Central memory CD8-positive, alpha-beta T cell (primary cell): ENCODE data around the gene SP110.
A peak's percentile ranks its signal among the peaks of the same experiment; 100 is the strongest.

Experiments used
- ATAC-seq: fragments of 150-1000 bp; cut with Tn5 transposase; replicated peaks from 2 replicates; pipeline ENCODE4 v1.10.0; 2022; ENCODE audit warnings: mild to moderate bottlenecking, moderate FRiP score, moderate number of reproducible peaks; ENCODE audit not compliant: poor library complexity, severe bottlenecking; ENCODE audit errors: extremely low read depth
- DNase-seq, 2 donors: peaks; one replicate each; pipeline ENCODE4 v3.0.0; 2021; ENCODE audit warnings: low spot score in 2 of 2
- H3K27ac Mint-ChIP-seq: one replicate; pipeline ENCODE4 v1.8.0; 2022; ENCODE audit warnings: low read depth, mild to moderate bottlenecking, moderate library complexity, mixed read lengths
- H3K27me3 Mint-ChIP-seq: one replicate; pipeline ENCODE4 v1.8.0; 2022; ENCODE audit warnings: mixed read lengths
- H3K36me3 Mint-ChIP-seq: one replicate; pipeline ENCODE4 v1.8.0; 2022; ENCODE audit warnings: mild to moderate bottlenecking, moderate library complexity, mixed read lengths; ENCODE audit not compliant: insufficient read depth
- H3K4me1 Mint-ChIP-seq: one replicate; pipeline ENCODE4 v1.8.0; 2022; ENCODE audit warnings: mixed read lengths
- H3K4me3 Mint-ChIP-seq: one replicate; pipeline ENCODE4 v1.8.0; 2022; ENCODE audit warnings: mild to moderate bottlenecking, moderate library complexity, mixed read lengths
- H3K9me3 Mint-ChIP-seq: one replicate; pipeline ENCODE4 v1.8.0; 2022; ENCODE audit warnings: mixed read lengths

Gene SP110

DNA sequence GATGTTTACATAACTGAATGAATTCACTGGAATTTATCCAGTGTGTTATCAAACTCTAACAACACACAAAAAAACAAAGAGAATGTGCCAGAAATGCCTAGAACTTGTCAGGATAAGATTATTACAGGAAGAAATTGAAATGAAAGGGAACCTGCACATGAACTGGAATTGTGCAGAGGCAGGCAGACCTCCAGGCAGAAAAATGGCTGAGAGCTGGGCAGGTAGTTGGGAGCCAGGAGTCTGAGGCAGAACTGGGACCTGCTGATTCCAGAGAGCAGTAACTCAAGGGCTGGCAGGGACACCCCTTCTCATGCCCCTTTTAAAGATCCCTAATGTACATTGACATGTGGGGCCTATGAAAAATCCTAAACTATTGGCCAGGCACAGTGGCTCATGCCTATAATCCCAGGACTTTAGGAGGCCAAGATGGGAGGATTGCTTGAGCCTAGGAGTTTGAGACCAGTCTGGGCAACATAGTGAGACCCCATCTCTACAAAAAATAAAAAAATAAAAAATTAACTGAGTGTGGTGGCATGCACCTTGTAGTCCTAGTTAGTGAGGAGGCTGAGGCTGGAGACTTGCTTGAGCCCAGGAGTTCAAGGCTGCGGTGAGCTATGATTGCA lies 674 bp upstream of the SP110 start:
- no peak for ATAC-seq
- Mint-ChIP-seq H3K27me3 (no peaks in the 10 kb centered on the region), H3K36me3 (peaks cover 18% of the 10 kb centered on the region), H3K9me3 (no peaks in the 10 kb centered on the region), H3K27ac (peak overlapping the region; percentile 97), H3K4me3 (peak overlapping the region; percentile 99), H3K4me1 (peaks cover 70% of the 10 kb centered on the region)
- no peak for DNase-seq

- H3K36me3 Mint-ChIP-seq = peaks cover 32% of the 10 kb centered on the region
- no peaks in the 10 kb centered on the region for H3K27me3 Mint-ChIP-seq
- H3K27ac Mint-ChIP-seq = peak overlapping the region; percentile 97
- ATAC-seq (no peak), DNase-seq (no peak)
- H3K9me3 Mint-ChIP-seq = no peaks in the 10 kb centered on the region
- peak overlapping the region; percentile 99 for H3K4me3 Mint-ChIP-seq
- H3K4me1 Mint-ChIP-seq = peaks cover 67% of the 10 kb centered on the region
Measured at GRCh38 chr2:230218421-230218820, 1.4 kb downstream of the SP110 start.

DNA sequence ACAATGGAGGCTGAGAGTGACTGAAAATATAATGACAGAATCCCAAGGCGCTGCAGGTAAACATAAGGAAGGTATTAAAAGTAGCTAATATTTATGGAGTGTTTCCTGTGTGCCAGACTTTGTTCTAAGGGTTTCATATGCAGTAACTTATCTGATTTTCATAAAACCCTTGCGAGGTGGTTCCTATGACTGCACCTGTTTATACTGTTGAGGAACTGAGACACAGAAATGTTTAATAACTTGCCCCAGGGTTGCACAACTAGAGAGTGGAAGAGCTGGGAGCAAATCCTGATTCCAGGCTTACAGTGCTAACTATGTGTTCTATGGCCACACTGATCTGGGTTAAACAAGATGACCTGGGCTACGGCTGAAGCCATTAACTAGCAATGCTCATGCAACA lies 2.4 kb downstream of the SP110 start:
- ATAC-seq = no peak
- peaks cover 42% of the 10 kb centered on the region for H3K36me3 Mint-ChIP-seq

DNA sequence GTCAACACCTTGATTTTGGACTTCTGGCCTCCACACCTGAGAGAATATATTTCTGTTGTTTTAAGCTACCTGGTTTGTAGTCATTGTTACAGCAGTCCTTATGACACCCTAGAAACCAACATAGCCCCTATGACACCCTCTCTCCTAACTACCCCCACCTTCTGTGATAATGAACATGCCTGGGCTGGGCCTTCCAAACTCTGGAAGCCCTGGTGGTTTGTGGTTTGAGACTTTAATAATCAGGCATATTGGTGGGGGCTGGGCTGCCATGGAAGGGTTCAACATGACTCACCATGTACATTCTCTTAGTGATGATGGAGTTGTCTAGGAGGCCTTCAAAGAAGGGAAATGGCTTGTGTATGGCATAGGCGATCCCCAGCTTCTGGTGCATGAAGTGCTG lies 3.3 kb downstream of the SP110 start:
- Mint-ChIP-seq H3K36me3 (peaks cover 51% of the 10 kb centered on the region), H3K27ac (peak overlapping the region; percentile 78), H3K4me3 (peak overlapping the region; percentile 66), H3K27me3 (no peaks in the 10 kb centered on the region), H3K4me1 (peaks cover 74% of the 10 kb centered on the region), H3K9me3 (no peaks in the 10 kb centered on the region)
- peak; percentile 16 for ATAC-seq
- DNase-seq = no peak

More for the DNA sequence above, 2.4 kb downstream of the SP110 start:
- no peak for DNase-seq
- Mint-ChIP-seq H3K4me3 (peak overlapping the region; percentile 99), H3K9me3 (no peaks in the 10 kb centered on the region), H3K27me3 (no peaks in the 10 kb centered on the region), H3K4me1 (peaks cover 70% of the 10 kb centered on the region), H3K27ac (peak overlapping the region; percentile 1)

DNA sequence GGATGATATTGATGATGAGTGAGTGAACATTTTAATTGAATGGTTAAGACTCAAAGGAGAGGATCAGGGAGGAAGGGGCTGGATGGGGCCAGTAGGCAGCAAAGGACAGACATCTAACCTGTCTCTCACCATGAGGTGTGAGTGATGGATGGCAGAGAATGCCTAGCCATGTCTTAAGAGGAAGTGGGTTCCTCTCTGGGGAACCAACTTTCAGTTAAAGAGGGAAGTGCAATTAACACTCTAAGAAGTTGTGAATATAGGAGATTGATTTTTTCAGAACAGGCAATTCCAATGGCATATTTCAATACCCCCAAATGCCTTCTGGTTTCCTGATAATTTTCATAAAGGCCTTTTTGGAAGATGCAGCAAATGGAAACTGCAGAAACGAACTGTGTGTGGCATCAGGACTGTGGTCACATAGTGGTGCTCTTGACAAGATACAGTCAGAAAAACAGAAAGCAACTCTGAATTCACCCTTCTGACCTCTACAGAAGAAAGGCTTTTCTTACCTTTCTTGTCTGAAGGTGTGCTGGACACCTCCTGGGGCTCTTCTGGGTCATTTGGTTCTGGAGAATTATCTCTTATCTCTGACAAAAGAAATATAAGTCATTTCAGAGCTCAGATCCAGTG lies 10.2 kb downstream of the SP110 start:
- Mint-ChIP-seq H3K9me3 (no peaks in the 10 kb centered on the region), H3K36me3 (peaks cover 50% of the 10 kb centered on the region), H3K27ac (no peak overlapping the region), H3K27me3 (no peaks in the 10 kb centered on the region), H3K4me3 (no peak overlapping the region), H3K4me1 (peaks cover 43% of the 10 kb centered on the region)
- ATAC-seq (no peak), DNase-seq (no peak)

DNA sequence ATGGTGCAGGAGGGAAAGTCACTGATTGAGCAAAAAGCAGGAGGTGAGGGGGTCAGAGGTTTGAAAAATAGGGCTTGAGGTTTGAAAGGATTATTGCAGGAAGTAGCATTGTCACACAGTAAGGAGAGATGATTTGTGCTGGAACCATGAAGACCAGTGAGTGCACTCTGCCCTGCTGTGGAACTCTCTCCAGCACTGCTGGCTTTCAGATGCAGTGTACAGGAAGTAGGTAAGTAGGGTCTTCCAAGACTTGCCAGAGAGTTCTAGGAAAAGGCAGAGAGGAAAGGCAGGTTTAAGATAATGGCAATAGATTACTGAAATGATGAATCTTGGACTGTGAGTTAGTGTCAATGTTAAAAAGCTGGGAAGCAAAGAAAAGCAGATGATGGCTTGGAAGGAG lies 11.2 kb downstream of the SP110 start:
- DNase-seq (no peak), ATAC-seq (no peak)
- no peaks in the 10 kb centered on the region for H3K27me3 Mint-ChIP-seq

GRCh38 chr2:230205721-230206120 lies 14.1 kb downstream of the SP110 start:
- H3K9me3 Mint-ChIP-seq = no peaks in the 10 kb centered on the region
- H3K4me1 Mint-ChIP-seq = peaks cover 31% of the 10 kb centered on the region
- H3K36me3 Mint-ChIP-seq = peaks cover 35% of the 10 kb centered on the region
- DNase-seq (no peak), ATAC-seq (no peak)
- no peak overlapping the region for H3K4me3 Mint-ChIP-seq
- peak overlapping the region; percentile 47 for H3K27ac Mint-ChIP-seq
- no peaks in the 10 kb centered on the region for H3K27me3 Mint-ChIP-seq

More for the DNA sequence above, 11.2 kb downstream of the SP110 start:
- Mint-ChIP-seq H3K9me3 (no peaks in the 10 kb centered on the region), H3K4me1 (peaks cover 35% of the 10 kb centered on the region), H3K27ac (no peak overlapping the region), H3K36me3 (peaks cover 44% of the 10 kb centered on the region), H3K4me3 (no peak overlapping the region)

GRCh38 chr2:230205034-230205433 lies 14.8 kb downstream of the SP110 start:
- DNase-seq = no peak
- H3K27ac Mint-ChIP-seq = peak overlapping the region; percentile 47
- no peak for ATAC-seq
- no peaks in the 10 kb centered on the region for H3K27me3 Mint-ChIP-seq
- peaks cover 31% of the 10 kb centered on the region for H3K4me1 Mint-ChIP-seq
- H3K4me3 Mint-ChIP-seq = no peak overlapping the region
- H3K36me3 Mint-ChIP-seq = peaks cover 42% of the 10 kb centered on the region
- no peaks in the 10 kb centered on the region for H3K9me3 Mint-ChIP-seq

GRCh38 chr2:230203110-230203676 lies 16.6 kb downstream of the SP110 start:
- ATAC-seq (no peak), DNase-seq (no peak)
- Mint-ChIP-seq H3K9me3 (no peaks in the 10 kb centered on the region), H3K36me3 (peaks cover 58% of the 10 kb centered on the region), H3K4me3 (no peak overlapping the region), H3K27me3 (no peaks in the 10 kb centered on the region), H3K4me1 (peaks cover 31% of the 10 kb centered on the region), H3K27ac (peak overlapping the region; percentile 66)

- no peaks in the 10 kb centered on the region for H3K9me3 Mint-ChIP-seq
- no peaks in the 10 kb centered on the region for H3K27me3 Mint-ChIP-seq
- DNase-seq (no peak), ATAC-seq (peak; percentile 40)
- no peak overlapping the region for H3K4me3 Mint-ChIP-seq
- H3K36me3 Mint-ChIP-seq = peaks cover 62% of the 10 kb centered on the region
- peak overlapping the region; percentile 66 for H3K27ac Mint-ChIP-seq
- peaks cover 31% of the 10 kb centered on the region for H3K4me1 Mint-ChIP-seq
Measured at GRCh38 chr2:230202430-230203109, 17.2 kb downstream of the SP110 start.

DNA sequence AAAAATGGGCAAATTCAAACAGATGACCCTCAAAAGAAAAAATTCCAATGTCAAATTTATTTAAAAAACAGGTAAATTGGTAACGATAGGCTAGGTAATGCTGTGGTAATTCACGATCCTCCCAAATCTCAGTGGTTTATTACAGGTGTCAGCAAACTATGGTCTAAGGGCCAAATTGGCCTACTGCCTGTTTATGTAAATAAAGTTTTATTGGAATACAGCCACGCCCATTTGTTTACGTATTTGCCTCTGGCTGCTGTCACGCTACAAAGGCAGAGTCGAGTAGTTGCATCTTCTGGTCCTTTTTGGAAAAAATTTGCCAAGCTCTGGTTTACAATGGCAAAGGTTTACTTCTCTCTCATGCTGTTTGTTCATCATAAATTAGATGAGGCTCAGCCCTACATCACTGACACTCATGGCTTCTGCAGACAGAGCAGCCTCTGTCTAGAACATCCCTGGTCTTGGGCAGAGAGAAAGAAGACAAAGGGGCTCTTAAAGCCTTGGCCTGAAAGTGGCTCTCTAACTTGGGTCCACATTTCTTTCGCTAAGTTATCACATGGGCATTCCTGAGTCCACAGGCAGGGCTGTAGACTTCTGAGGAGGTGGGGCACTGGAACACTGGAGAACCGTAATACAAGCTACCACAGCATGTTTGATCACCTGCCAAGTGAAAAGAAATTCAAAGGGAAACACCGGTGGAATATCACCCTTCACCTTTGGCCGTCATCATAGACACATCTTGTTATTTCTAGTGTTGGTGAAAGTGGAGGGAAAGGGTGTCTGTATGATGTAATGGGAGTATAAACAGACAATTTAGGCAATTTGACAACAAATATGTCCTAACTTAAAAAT lies 34.8 kb downstream of the SP110 start:
- no peak overlapping the region for H3K4me3 Mint-ChIP-seq
- H3K4me1 Mint-ChIP-seq = peaks cover 16% of the 10 kb centered on the region
- no peaks in the 10 kb centered on the region for H3K27me3 Mint-ChIP-seq
- H3K36me3 Mint-ChIP-seq = peaks cover 41% of the 10 kb centered on the region
- H3K9me3 Mint-ChIP-seq = peaks cover 5% of the 10 kb centered on the region
- ATAC-seq = no peak
- H3K27ac Mint-ChIP-seq = no peak overlapping the region
- DNase-seq = no peak

DNA sequence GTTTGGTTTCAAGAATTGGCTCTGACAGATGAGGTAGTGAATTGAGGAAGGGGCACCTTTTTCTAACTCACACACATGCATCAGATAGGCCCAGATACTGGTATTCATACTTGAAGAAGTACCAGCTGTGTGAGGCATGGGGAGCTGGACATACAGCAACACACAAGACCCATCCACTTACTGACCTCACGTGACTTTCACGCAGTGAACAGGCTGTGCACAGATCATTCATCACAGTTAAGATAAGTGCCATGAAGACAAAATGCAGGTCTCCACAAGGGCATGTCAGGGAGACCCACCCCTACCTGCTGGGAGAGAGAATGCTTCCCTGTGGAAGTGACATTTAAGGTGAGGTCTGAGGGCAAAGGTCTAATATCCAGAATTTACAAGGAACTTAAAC lies 38.6 kb downstream of the SP110 start:
- Mint-ChIP-seq H3K4me1 (peaks cover 4% of the 10 kb centered on the region), H3K27ac (no peak overlapping the region), H3K27me3 (no peaks in the 10 kb centered on the region), H3K4me3 (no peak overlapping the region), H3K36me3 (peaks cover 61% of the 10 kb centered on the region), H3K9me3 (peaks cover 5% of the 10 kb centered on the region)
- DNase-seq (no peak), ATAC-seq (no peak)
